MCF 10A (cell line): ENCODE measurements around the gene FAM53A. TPM values are rescaled to one million over a fixed set of nuclear protein-coding genes. Genes with fewer than 3 reads are reported as not detected.
A peak's percentile ranks its signal among the peaks of the same experiment; 100 is the strongest.

Experiments used
- Bru-seq: library from RNA; stranded (reverse); fragments of 400-500 nt; gene quantifications from one replicate; lab custom pipeline; 2021; lab: Mats Ljungman, UMichigan
- BruChase-seq, 2 experiments: library from RNA; stranded (reverse); fragments of 400-500 nt; gene quantifications; one replicate each; lab custom pipeline; 2021; lab: Mats Ljungman, UMichigan
- BruUV-seq: library from RNA; stranded (reverse); fragments of 400-500 nt; replicated peaks from 2 replicates; lab custom pipeline; 2021; lab: Mats Ljungman, UMichigan
- CTCF ChIA-PET: fragments of 300-600 bp; sonication (Branson Sonifier 250); formaldehyde crosslinking; extraction: SDS; loops from one replicate; lab custom pipeline; 2021; ENCODE audit warnings: antibody characterized with exemption, inconsistent platforms; lab: Yijun Ruan, JAX
- POLR2A ChIA-PET: fragments of 300-600, 350-650 bp; sonication (Branson Sonifier 250); formaldehyde crosslinking; extraction: SDS; loops from one replicate; lab custom pipeline; 2020; ENCODE audit warnings: antibody characterized with exemption, inconsistent platforms; lab: Yijun Ruan, JAX
- DNase-seq: peaks from one replicate; pipeline ENCODE4 v3.0.0-alpha.2; 2018; ENCODE audit not compliant: unreplicated experiment
- H3K27ac Mint-ChIP-seq: one replicate; pipeline ENCODE4 v1.8.0; 2022; ENCODE audit warnings: mild to moderate bottlenecking, low read depth, mixed read lengths; ENCODE audit not compliant: unreplicated experiment
- H3K27me3 Mint-ChIP-seq: one replicate; pipeline ENCODE4 v1.8.0; 2022; ENCODE audit warnings: mixed read lengths; ENCODE audit not compliant: insufficient read depth, unreplicated experiment
- H3K36me3 Mint-ChIP-seq: one replicate; pipeline ENCODE4 v1.8.0; 2022; ENCODE audit warnings: mild to moderate bottlenecking, moderate library complexity, mixed read lengths; ENCODE audit not compliant: insufficient read depth, unreplicated experiment
- H3K4me1 Mint-ChIP-seq: one replicate; pipeline ENCODE4 v1.8.0; 2022; ENCODE audit warnings: mixed read lengths; ENCODE audit not compliant: insufficient read depth, unreplicated experiment
- H3K4me3 Mint-ChIP-seq: one replicate; pipeline ENCODE4 v1.8.0; 2022; ENCODE audit warnings: mild to moderate bottlenecking, moderate library complexity, mixed read lengths; ENCODE audit not compliant: unreplicated experiment
- H3K9me3 Mint-ChIP-seq: one replicate; pipeline ENCODE4 v1.8.0; 2022; ENCODE audit warnings: mixed read lengths; ENCODE audit not compliant: unreplicated experiment
- CTCF ChIP-seq: fragments of 200-600 bp; IDR thresholded peaks from one replicate; pipeline ENCODE4 v1.8.0; 2022; ENCODE audit warnings: antibody characterized with exemption, mild to moderate bottlenecking; ENCODE audit not compliant: unreplicated experiment
- intact Hi-C: fragments of 100-400 bp; cut with micrococcal nuclease; formaldehyde crosslinking; loops from 2 replicates; pipeline ENCODE4 v1.14.1; 2022
- long read RNA-seq: library from polyadenylated mRNA; stranded (forward); transcript quantifications from one replicate; pipeline ENCODE4 v2.0.0, GENCODE V29; 2022
- total RNA-seq: library from RNA; stranded (reverse); gene quantifications from 2 replicates; pipeline ENCODE4 v1.2.3, GENCODE V29; 2022

Gene FAM53A, protein sequence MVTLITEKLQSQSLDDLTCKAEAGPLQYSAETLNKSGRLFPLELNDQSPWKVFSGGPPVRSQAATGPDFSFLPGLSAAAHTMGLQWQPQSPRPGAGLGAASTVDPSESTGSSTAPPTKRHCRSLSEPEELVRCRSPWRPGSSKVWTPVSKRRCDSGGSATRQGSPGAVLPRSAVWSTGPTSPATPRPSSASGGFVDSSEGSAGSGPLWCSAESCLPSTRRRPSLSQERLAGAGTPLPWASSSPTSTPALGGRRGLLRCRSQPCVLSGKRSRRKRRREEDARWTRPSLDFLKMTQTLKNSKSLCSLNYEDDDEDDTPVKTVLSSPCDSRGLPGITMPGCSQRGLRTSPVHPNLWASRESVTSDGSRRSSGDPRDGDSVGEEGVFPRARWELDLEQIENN
- 5.0 and 6.6 TPM in 2 replicates for total RNA-seq
- Bru-seq, nascent RNA, result percentile 39 among the genes with signal in this experiment
- BruChase-seq, experiment 1, labeled RNA remaining after a 6-hour chase, result percentile 42 among the genes with signal in this experiment
- BruChase-seq, experiment 2, labeled RNA remaining after a 2-hour chase, result percentile 42 among the genes with signal in this experiment
- long read RNA-seq, transcript FAM53A-201 (5 exons, 2,802 nt), result major isoform, 11 of 21 reads
- long read RNA-seq, partial matches to known transcripts, result 0 of 21 reads
- long read RNA-seq, other reads (novel, unspliced or antisense), result 9 of 21 reads

DNA sequence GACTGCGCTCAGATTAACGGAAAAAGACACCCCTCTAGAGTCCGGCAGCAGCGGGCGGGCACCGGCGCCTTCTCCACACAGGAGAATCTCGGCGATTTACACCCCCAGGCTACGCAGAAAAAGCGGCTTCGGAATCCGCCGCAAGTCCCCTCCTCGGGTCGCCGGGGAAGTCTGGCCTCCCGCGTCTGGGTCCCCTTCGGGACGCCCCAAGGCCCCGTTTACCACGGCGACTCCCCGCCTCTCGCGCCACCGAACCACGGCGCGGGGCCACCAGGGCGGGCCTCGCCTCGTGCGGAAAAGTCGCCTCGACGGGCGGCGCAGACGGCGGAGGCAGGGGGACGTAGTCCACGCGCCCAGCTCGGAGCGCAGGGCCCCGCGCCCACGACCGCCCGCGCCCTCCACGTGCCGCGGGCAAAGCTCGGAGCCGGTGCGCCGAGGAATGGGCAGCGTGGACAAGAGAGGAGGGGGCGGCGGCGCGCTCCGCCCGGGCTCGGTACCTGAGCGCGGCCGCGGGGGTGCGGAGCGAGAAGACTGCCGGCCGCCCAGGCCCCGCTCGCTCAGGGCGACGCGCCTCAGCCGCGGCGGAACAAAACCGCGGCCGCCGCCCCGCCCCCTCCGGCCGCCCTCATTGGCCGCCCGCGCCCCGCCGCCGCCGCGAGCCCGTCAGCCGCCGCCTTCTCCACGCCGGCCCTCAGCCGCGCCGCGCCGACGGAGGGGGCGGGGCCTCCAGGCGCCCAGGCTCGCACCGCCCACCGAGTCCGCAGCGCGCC, at the start of gene FAM53A:
Gene FAM53A, minus strand, starts transcription at position 578 of the 770 bp plus-strand sequence. CDS start 15,572 bp downstream, outside the sequence.
- ChIA-PET CTCF (interaction anchor here (0.7 to 1.9 kb wide), 5 partner anchors 9 to 116 kb away, joined by 3 to 12 read pairs (median 3); no protein-coding TSS in a partner anchor), POLR2A (interaction anchor here (0.6 to 2.0 kb wide), 7 partner anchors 9 to 142 kb away, joined by 3 to 8 read pairs (median 5); partner anchors contain the start of gene SLBP)
- Mint-ChIP-seq H3K4me3 (peak within 1 kb of the TSS; percentile 80), H3K4me1 (peaks cover 10% of the 10 kb centered on the region), H3K36me3 (no peaks in the 10 kb centered on the region), H3K27me3 (no peaks in the 10 kb centered on the region), H3K9me3 (no peaks in the 10 kb centered on the region), H3K27ac (peak within 1 kb of the TSS; percentile 77)
- DNase-seq, result peak; percentile 88
- intact Hi-C loops, result no loop called here
- BruUV-seq, result no TSS peak
- TF ChIP-seq CTCF, result no peak

DNA sequence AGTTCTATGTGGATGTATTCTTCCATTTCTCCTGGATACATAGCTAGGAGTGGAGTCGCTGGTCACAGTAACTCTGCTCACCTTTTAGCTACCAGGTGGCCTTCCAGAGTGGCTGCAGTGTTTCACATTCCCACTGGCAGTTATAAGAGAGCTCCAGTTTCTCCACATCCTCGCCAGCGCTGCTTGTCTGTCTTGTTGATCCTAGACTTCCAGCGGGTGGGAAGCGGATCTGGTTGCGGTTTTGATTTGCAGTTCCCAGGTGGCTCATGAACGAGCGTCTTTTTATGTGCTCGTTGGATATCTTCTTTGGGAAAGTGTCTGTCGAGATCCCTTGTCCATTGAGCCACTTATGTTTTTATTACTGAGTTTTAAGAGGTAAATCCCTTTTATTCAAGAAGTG, 48.8 kb upstream of the FAM53A start:
- ChIA-PET POLR2A (interaction anchor here (1.0 kb wide), 1 partner anchor 63 kb away, joined by 3 read pairs; no protein-coding TSS in a partner anchor), CTCF (interaction anchor here (0.5 to 2.0 kb wide), 7 partner anchors 9 to 77 kb away, joined by 3 to 12 read pairs (median 3); partner anchors contain the start of gene FAM53A)
- no peak for TF ChIP-seq CTCF
- Mint-ChIP-seq H3K27me3 (no peaks in the 10 kb centered on the region), H3K36me3 (peaks cover 55% of the 10 kb centered on the region), H3K4me3 (no peak overlapping the region), H3K4me1 (peaks cover 23% of the 10 kb centered on the region), H3K9me3 (no peaks in the 10 kb centered on the region), H3K27ac (no peak overlapping the region)
- no peak for DNase-seq
- intact Hi-C loops, result no loop called here
- no TSS peak for BruUV-seq

- peak; percentile 69 for DNase-seq
- Mint-ChIP-seq H3K27ac (peak overlapping the region; percentile 67), H3K4me1 (peaks cover 40% of the 10 kb centered on the region), H3K36me3 (peaks cover 55% of the 10 kb centered on the region), H3K4me3 (no peak overlapping the region), H3K27me3 (no peaks in the 10 kb centered on the region), H3K9me3 (no peaks in the 10 kb centered on the region)
- ChIA-PET CTCF (interaction anchor here (0.6 to 7.0 kb wide), 8 partner anchors 8 to 688 kb away, joined by 3 to 97 read pairs (median 4); no protein-coding TSS in a partner anchor), POLR2A (interaction anchor here (0.8 to 2.3 kb wide), 3 partner anchors 19 to 48 kb away, joined by 4 to 16 read pairs (median 5); partner anchors contain the start of genes FAM53A and SLBP)
- intact Hi-C loops, result no loop called here
- no TSS peak for BruUV-seq
- no peak for TF ChIP-seq CTCF
Measured at GRCh38 chr4:1731180-1731579, 47.1 kb upstream of the FAM53A start.
